NCI-H526 (cell line): ENCODE data around the gene TANGO2.
A peak's percentile ranks its signal among the peaks of the same experiment; 100 is the strongest.

Source experiments
- DNase-seq, 2 experiments: peaks; one replicate each; lab custom pipeline; 2025; lab: John Stamatoyannopoulos, UW

The TANGO2 gene, protein sequence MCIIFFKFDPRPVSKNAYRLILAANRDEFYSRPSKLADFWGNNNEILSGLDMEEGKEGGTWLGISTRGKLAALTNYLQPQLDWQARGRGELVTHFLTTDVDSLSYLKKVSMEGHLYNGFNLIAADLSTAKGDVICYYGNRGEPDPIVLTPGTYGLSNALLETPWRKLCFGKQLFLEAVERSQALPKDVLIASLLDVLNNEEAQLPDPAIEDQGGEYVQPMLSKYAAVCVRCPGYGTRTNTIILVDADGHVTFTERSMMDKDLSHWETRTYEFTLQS

DNA sequence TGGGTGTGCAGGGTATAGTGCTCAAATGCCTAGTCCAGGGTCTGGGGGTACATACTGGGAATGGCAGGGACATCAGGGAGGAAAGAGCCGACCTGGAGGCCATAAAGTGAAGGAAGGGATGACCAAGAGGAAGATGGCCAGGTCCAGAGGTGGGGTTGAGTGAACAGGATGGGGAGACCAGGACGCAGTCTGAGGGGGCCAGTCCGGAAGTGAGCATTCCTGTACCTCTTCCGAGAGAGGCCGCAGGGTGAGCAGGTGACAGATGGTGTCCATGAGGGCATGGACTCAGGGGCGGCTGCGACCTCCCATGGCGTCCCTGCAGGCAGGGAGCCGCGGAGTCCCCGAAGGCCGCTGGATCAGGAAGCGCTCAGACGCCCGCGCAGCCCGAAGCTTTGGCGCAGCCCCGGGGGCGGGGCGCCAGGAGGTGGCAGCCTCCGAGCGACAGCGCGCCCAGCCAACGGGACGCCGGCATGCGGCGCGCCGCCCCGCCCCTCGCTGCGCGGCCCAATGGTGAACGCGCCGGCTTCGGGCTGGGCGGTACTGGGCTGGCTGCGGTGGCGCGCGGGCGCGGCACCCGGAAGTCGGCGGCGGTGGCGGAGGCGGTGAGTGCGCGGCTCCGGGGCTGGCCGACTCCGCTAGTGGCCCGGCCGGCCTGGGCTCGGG, at the start of gene TANGO2:
TANGO2 (plus strand) TSS at position 578 of the 663 bp plus-strand sequence. CDS start 15,689 bp downstream, outside the sequence.
- peak; percentile 25 to 90 for DNase-seq

DNA sequence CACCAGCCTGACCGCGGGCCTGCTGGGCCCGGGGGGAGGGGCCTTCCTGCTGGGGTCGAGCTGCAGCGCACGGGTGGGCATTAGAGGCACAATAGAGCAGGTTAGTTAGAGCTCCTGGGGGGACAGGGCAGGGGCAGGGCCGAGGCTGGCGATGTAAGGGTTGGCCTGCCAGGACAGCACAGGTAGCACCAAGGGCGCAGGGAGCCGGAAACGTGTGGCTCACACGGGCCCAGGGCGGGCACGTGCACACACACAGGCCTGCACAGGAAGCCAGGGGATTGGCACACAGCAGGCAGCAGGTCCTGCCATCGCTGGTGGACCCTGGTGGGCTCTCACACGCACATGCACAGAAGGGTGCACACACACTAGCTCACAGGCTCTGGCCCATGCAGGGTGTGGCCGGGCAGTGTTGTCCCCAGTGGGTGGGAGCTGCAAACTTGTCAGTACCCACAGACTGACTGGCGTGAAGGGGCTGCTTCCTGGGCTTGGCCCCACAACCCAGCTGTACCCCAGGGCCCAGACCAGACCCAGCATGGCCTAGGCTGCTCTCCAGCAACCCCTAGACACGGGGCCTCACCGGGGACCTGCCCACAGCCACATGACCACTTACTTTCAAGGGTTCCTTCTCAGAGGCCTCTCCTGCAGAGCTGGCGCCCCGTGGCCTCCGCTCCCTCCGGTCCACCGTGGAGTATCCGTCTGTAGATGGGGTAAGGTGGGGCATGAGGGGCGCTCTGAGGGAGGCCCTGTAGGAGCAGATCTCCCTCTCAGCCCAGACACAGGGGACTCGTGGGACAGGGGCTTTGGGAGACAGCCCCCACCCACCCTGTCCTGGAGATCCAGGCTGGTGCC, 49.4 kb upstream of the TANGO2 start:
- DNase-seq = no peak

DNA sequence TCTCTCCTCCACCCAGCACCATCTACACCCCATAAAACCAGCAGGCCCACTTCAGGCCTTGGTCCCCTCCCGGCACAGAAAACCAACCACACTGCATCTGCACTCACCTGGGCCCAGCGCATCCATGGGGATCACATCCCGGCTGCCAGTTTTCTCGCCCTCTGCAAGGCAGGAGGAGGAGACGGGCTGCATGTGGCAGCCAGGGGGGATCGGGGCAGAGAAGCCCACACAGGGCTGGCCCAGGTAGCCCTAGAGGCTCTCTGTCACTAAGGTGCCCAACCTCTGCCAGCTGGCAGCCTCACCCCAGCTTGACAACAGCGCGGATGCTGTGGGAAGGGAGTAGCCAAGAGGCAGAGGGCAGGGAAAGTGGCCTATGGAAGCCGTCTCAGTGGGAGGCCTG, 48.7 kb upstream of the TANGO2 start:
- no peak for DNase-seq

DNA sequence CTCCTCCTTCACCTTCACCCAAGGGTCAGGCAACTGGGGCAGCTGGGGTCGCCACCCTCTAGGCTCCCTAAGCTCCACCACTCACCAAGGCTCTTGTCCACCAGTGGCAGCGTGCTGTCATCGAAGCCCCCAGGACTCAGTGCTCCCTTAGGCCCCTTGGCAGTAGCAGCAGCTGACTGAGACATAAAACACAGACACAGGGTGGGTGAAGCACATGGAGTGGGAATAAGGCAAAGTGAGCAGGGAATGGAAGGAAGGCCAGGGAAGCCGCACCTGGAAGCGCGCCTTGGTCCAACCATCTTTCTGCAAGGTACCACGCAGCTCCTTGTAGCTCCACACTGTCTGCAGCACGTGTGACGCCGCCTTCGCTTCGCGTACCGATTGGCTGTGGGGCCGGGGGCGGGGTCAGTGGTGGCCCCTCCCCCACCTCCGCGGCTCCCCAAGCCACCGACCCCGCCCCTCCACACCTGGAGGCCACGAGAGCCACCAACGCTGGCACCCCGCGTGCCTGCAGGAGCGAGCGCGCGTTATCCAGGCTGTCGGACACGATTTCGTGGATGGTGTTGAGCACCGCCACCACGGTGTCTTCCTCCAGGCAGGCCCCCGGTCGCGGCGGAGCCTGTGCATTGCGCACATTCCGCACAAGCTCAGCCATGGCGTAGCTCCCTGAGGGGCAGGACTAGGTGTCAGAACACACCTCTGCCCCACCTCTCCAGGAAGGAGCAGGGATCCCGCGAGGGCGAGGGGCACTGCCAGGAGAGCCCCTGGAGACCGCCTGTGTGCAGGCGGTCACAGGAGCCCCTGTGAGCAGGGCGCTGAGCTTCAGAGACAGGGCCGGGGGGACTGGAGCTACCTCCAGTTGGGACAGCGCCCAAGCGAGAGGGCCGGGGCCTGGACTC, 48.0 kb upstream of the TANGO2 start:
- no peak for DNase-seq

DNA sequence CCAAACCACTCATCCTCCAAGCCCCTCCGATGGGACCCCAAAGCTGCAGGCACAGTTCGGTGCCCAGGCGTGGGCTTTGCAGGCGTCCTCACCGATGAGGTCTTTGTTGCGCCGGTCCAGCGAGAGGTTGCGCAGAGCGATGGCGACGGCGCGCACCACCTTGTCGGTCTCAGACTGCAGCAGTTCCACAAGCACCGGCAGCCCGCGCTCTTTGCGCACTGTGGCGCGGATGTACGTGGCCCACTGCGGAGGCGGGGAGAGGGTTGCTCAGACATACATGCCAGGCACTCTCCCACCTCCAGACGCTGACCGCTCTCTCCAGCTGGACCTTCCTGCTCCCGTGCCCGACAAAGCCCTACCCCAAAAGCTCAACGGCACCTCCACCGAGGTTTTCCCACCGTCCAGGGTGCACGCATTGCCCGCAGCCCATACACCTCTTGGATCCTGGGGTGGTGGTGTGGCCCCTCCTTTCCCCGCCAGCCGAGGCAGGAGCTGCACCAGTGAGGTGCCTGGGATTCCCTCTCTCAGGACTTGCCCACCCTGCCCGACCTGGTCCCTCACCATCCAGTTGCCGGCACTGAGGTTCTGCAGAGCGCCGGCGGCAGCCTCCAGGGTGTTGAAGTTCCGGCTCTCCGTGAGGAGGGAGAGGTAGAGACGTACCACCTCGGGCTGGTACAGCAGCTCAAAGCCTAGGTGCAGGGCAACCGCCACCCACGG, 47.2 kb upstream of the TANGO2 start:
- no peak for DNase-seq

DNA sequence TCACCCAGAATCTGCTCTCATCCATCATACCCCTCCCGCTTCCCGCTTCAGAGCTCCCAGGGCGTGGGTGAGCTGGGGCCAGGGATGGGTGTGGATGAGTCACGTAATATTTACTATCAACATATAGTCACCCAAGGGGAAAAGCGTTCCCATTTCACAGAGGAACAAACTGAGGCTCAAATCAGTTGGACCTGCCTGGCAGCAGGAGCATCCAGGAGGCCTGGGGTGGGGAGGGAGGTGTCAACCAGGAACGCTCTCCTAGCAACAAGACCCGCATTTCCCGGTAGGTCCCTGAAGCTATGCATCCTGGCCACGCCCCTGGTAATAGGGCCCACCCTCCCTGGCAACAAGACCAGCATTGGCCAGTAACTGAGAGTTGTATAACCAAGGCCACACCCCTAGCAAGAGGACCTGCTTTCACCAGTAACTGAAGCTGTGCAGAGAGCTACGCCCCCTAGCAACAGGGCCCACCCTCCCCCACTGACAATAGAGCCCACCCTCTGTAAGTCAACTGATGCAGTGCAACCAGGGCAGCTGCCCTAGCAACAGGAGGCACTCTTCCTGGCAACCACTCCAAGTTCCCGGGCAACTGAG, 46.5 kb upstream of the TANGO2 start:
- peak; percentile 83 to 90 for DNase-seq

DNA sequence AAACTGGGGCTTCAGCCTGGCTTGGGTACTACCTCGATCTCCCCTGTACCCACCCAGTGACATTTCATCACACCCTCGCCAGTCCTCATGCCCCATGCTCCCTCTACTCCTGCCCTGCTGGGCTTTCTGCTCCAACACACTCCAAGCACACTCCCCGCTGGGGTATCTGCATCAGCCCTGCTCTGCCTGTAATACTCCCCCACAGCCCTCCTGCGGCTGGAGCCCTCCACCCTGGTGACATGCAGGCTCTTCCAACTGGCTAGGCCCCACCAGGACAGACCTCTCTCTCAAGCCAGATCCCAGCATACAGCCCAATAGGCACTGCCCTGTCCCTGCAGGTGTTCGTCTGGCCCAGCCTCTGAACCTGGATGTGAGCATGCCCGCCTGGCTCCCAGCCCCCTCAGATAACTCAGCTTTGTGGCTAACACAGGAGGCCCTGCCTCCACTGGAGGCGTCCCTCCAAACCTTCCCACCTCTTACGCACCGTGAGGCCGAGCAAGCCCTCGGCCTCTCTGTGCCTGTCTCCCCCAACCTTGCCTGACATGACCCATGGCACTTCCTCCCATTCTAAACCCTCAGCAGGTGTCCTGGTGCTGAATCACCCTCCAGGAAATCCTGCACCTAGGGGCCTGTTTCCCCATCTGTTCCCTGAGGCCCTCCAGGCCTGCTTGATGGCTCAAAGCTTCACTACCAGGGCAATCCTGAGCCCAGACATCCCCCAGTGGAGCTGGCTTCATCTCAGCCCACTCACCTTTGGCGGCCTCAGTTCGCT, 45.8 kb upstream of the TANGO2 start:
- DNase-seq = no peak

DNA sequence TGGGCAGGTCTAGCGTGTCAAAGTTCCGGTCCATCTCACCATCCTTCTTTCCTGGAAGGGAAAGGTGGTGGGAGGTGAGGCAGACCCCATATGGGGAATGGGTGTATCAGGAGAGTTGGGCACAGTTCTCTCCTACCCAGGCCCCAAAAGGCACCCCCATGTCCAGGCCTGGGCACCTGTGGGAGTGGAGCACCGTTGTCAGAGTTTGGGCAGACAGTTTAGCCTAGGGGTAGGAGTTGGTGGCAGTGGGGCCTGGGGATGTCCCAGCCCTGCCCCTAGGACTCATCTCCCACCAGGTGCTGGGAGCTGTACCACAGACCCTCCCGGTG, 45.2 kb upstream of the TANGO2 start:
- no peak for DNase-seq

DNA sequence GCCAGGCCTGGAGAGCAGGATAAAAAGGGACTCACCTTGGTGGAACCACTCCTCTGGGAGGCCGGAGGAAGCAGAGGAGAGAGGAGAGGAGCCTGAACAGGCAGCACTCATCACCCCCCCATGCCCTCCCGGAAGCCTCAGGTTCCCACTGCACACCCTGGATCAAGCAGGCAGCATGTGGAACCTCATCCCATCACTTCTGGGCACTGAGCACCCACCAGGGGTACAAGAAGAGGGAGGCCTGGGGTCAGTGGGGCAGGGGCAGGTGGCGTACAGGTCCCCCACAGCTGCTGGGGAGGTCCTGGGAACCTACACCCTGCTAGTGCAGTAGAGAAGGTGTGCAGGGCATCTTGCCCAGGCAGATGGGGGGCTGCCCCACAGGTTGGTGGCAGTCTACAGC, 44.2 kb upstream of the TANGO2 start:
- DNase-seq = no peak

DNA sequence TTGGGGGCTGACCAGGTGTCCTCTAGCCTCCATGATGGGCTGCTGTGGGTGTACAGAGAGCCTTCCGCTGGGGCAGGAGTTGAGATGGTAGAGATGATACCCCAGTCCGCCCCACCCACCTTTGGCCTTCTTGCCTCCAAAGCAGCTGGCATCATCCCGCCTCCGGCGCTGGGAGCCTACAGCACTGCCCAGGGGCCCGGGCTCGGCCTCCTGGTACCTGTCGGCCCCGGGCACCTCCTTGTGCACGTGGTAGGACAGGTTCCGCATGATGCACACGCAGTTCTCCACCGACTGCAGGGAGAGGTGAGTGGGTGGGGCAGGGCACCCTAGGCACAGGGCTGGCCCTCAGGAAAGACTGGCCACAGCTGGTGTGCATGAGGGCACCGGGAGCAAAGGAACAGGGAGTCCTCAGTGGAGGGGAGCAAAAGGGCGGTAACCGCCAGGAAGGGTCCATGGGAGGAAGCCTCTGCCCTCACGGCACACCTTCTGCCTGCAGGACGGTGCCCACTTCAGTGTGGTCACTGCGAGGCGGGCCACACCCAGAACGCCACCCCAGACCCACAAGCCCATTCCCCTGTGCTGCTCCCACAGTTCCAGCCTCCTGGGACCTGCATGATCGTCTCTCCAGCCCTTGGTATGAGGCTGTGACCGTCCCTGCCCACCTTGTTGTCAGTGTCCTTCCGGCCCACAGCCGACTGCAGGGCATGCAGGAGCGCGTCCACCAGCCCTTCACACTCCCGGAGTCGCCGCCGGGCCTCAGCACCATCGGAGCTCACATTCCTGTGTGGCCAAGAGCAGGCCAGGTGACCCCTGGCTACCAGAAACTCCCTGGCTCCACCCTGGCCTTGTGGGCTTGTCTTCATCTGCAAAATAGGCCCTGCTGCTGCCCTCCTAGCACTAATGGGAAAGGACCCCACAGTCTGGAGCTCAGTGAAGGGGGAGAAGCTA, 43.3 kb upstream of the TANGO2 start:
- no peak for DNase-seq

DNA sequence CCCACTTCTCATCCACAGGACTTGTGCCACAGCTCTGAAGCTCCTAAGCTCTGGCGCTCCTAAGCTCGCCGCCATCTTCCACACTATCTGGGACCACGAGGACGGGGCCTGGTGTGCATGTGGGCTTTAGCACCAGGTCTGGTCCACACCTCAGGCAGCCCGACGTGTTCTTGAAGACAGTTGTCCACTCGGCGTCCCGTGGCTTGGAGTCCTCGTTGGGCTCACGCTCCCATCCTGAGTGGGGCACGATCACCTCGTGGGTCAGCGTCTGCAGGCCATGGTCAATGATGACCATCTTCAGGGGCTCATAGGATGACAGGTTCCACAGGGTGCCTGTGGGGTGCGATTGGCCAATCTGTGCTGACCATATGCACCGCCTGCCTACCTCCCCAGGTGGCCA, 42.2 kb upstream of the TANGO2 start:
- DNase-seq = no peak

DNA sequence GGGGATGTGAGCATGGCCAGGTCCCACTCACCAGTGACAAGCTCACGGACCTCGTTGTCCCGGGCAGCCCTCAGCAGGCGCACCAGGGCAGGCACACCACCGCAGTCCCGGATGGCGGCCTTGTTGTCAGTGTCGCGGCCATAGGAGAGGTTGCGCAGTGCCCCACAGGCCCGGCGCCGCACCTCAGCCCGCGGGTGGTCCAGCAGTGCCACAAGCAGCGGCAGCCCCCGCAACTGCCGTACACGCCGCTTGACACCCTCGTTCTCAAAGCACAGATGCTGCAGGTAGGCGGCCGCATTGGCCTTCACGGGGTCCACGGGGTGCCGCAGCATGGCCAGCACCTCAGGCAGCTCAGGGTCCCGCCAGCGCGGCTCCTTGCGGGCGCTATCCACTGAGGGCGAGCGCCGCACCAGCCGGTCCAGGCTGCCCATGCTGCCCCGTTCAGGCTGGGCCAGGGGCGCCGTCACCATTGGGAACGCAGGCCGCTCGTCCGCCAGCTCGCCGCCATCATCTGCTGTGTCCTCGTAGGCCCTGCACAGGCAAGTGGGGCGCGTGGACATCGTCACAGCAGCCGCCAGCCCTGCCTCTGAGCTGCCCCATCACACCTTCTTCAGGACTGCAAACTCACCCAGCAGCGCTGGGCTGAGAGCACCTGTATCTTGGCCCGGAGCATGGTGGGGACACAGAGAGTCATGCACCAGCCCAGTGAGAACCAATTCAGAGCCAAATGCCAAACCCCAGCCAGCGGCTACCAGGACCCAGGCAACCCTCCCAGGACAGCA, 41.0 kb upstream of the TANGO2 start:
- no peak for DNase-seq

DNA sequence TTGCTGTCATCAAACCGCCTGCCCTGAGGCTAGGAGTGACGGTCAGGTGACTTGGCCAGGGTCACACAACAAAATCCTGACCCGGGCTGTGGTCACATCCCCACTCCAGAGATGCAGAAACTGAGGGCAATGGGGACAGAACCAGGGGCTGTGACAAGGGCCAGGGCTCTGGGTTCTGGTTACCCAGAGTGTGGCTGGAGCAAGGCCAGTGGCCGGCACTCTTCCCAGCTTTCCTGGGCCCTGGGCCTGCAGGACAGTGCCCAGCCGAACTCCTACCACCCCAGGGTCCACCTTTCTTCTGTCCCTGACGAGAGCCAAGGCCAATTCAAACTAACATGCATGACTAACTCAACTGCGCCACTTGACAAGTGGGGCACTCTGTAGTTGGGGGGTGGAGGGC, 40.1 kb upstream of the TANGO2 start:
- no peak for DNase-seq

DNA sequence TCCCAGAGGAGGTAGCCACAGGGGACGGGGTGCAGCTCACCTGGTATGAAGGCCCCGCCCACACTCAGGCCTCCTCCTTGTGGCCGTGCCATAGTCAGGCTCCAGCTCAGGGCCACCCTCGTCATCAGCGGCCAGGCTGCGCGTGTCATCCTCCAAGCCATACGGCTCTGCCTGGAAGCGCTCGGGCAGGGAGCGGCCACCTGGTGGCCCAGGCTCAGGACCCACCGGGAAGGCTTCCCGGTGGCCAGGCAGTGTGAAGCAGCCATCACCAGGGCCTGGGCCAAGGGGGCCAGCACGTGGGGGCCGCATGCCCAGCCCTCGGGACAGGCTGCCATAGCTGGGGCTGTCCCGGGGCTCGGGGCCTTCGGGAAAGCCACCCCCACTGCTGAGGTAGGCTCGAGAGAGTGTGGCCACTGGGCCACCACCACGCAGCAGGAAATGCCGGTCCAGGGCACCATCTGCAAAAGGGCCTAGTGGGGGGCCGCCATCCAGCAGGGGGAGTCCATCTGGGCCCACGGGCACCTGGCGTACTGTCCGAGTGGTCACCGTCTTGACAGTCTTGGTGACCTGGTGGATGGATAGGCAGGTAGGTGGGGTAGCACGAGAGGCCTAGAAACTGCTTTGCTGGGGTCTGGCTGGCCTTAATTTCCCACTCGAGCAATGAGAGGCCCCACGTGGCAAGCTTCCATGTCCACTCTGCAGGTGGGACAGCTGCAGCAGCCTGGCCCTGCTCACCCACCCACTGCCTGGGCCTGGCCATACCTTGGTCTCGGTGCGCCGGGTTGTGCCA, 39.5 kb upstream of the TANGO2 start:
- no peak for DNase-seq

DNA sequence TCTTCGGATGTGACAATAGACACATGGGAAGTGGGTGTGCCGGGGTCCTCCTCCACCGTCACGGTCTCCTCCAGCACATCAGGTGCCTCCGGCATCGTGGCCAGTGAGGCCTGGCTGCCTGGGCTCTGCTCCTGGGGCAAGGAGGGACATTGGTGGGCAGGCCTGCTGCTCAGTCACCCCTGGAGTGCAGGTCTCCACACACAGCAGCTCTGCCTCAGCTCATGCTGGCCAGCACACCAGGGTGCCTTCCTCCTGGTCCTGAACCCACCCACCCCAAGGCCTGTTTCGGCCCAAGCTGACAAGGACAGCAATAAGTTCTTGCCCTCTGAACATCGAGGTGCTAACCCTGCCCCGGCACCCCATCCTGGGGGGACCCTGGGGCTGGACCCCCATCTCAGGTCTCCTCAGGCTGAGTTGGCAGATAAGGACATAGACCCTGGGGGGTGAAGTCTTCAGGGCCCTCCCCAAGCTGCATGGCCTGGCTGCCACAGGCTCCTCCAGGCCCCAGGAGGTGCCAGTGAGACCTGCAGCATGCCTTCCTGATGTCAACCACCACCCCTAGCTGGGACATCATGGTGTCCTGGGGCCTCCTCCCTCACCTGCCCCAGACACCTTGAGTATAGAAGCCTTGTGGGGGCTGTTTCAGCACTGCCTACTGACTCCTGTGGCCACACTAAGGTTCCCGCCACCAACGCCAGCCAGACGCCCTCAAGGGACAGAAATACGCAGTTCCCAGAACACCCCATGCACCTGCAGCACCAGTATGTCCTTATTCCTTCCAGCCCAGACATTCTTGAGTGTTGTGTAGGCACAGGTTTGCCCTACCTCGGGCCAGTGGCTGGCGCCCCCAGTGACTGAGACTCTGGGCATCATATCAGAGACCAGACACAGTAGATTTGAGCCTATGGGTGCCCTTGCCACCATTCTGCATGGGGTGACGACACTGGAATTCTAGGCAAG, 38.7 kb upstream of the TANGO2 start:
- DNase-seq = no peak

DNA sequence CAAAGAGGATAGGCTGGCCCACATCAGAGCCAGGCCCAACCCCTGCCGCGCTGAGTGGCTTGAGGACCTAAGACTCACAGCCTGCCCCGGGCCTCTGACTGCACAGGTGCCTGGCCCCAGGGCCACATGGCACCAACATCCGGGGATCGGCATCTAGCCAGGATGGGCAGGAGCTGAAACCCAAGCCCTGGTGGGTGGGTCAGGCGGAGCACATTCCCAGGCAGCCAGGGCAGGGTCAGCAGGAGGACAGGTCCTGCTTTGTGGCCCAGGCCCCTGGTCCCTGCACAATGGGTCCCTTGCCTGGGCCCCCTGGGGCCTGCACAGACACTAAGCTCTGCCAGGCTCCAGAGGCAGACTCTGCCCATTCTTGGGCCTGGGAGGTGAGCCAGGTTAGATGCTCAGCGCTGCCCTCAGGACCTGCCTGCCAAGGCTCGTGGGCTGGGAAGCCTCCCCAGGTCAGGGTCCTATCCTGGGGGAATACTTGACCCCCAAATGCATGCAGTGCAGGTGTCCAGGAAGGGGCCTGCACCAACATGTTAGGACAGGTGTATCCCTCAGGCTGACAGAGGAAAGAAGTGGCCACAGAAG, 37.8 kb upstream of the TANGO2 start:
- DNase-seq = no peak
